Stomach smooth muscle (tissue), 2 donors: Measurements from ENCODE around the gene SMPDL3A.

Experiments used
- H3K27ac ChIP-seq: one replicate; pipeline ENCODE4 v1.7.0; 2013; ENCODE audit warnings: mild to moderate bottlenecking, low read length, inconsistent platforms
- H3K27me3 ChIP-seq, 2 donors: one replicate each; pipeline ENCODE4 v1.7.0; 2013; ENCODE audit warnings: low read length in 2 of 2; ENCODE audit not compliant: insufficient read depth in 2 of 2, control insufficient read depth in 1 of 2
- H3K36me3 ChIP-seq, 2 donors: one replicate each; pipeline ENCODE4 v1.7.0; 2013; ENCODE audit warnings: low read length in 2 of 2; ENCODE audit not compliant: control insufficient read depth in 2 of 2, insufficient read depth in 2 of 2
- H3K4me1 ChIP-seq: one replicate; pipeline ENCODE4 v1.7.0; 2013; ENCODE audit warnings: low read length; ENCODE audit not compliant: control insufficient read depth, insufficient read depth
- H3K4me3 ChIP-seq, 2 donors: one replicate each; pipeline ENCODE4 v1.7.0; 2013; ENCODE audit warnings: low read length in 2 of 2
- H3K9ac ChIP-seq, 2 donors: one replicate each; pipeline ENCODE4 v1.7.0; 2013; ENCODE audit warnings: low read length in 2 of 2, mild to moderate bottlenecking in 1 of 2
- H3K9me3 ChIP-seq, 2 donors: one replicate each; pipeline ENCODE4 v1.7.0; 2013; ENCODE audit warnings: low read length in 2 of 2; ENCODE audit not compliant: control insufficient read depth in 2 of 2
- donor health status: healthy.
- donor health status: Pancreatic carcinoma.

The SMPDL3A gene

GRCh38 chr6:122790423-122791309 lies 1.6 kb downstream of the SMPDL3A start:
- Histone ChIP-seq H3K27ac (peak overlapping the region; percentile 85), H3K9ac (peak overlapping the region; percentile 82 to 93), H3K27me3 (no peaks in the 10 kb centered on the region), H3K4me3 (peak overlapping the region; percentile 93 to 96), H3K4me1 (peaks cover 11% of the 10 kb centered on the region), H3K36me3 (no peaks in the 10 kb centered on the region), H3K9me3 (no peaks in the 10 kb centered on the region)

DNA sequence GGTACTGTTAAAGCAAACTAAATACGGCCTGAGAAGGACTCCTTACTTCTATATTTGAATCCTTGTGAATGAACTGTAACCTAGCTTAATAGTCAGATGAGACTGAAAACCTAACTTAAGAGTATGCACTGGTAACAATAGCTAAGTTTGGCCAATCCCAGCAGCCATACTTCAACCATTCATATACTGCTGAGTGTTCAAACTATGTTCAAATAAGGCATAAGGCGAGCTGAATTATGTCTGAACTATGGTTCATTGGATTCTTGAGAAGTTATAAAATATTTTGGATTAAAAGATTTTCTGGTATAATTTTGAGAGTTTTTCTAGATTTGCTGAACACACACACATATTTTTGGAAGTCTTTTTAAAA lies 2.2 kb downstream of the SMPDL3A start:
- Histone ChIP-seq H3K4me3 (no peak overlapping the region), H3K36me3 (no peaks in the 10 kb centered on the region), H3K4me1 (peaks cover 11% of the 10 kb centered on the region), H3K9ac (no peak overlapping the region), H3K27me3 (no peaks in the 10 kb centered on the region), H3K9me3 (no peaks in the 10 kb centered on the region), H3K27ac (no peak overlapping the region)

- Histone ChIP-seq H3K27ac (no peak overlapping the region), H3K9ac (no peak overlapping the region)
These were observed 3.7 kb downstream of the SMPDL3A start for GRCh38 chr6:122792766-122793165.

GRCh38 chr6:122797537-122797936 lies 8.5 kb downstream of the SMPDL3A start:
- H3K4me3 ChIP-seq = no peak overlapping the region

More at GRCh38 chr6:122792766-122793165, 3.7 kb downstream of the SMPDL3A start:
- no peaks in the 10 kb centered on the region for H3K9me3 ChIP-seq
- H3K36me3 ChIP-seq = no peaks in the 10 kb centered on the region
- H3K4me3 ChIP-seq = no peak overlapping the region
- H3K27me3 ChIP-seq = no peaks in the 10 kb centered on the region
- peaks cover 11% of the 10 kb centered on the region for H3K4me1 ChIP-seq

DNA sequence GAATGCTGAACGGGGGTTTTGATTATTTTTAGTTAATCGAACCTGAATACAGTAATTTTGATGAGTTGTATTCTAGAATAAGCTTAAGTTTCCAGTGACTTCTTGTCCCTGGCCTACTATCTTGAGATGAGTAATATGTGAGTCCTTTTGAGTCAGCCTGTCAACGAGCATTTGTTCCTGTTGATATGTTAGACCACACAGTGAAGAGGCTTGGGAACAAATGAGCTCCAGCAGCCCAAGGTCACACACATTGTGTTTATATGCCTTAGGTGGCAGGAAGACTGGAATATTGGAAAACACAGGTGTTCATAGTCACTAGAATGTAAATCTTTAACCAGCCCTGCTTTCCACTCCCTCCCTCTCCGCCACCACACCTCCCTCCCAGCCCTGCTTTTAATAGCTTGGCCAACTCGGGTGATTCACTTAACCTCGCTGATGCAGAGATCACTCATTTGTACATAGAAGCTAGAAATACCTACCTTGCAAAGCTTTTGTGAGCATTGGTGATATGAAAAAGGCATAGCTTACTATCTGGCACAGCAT lies 9.1 kb downstream of the SMPDL3A start:
- Histone ChIP-seq H3K27ac (no peak overlapping the region), H3K27me3 (no peaks in the 10 kb centered on the region), H3K36me3 (no peaks in the 10 kb centered on the region), H3K4me3 (no peak overlapping the region), H3K4me1 (no peaks in the 10 kb centered on the region), H3K9me3 (no peaks in the 10 kb centered on the region), H3K9ac (no peak overlapping the region)

More at GRCh38 chr6:122797537-122797936, 8.5 kb downstream of the SMPDL3A start:
- H3K9ac ChIP-seq = no peak overlapping the region
- H3K9me3 ChIP-seq = no peaks in the 10 kb centered on the region
- no peak overlapping the region for H3K27ac ChIP-seq
- H3K36me3 ChIP-seq = no peaks in the 10 kb centered on the region
- no peaks in the 10 kb centered on the region for H3K4me1 ChIP-seq
- no peaks in the 10 kb centered on the region for H3K27me3 ChIP-seq

- Histone ChIP-seq H3K27ac (no peak overlapping the region), H3K9ac (no peak overlapping the region), H3K9me3 (no peaks in the 10 kb centered on the region), H3K4me3 (no peak overlapping the region), H3K36me3 (no peaks in the 10 kb centered on the region), H3K4me1 (no peaks in the 10 kb centered on the region), H3K27me3 (no peaks in the 10 kb centered on the region)
These were observed 10.2 kb downstream of the SMPDL3A start for GRCh38 chr6:122799140-122799745.

DNA sequence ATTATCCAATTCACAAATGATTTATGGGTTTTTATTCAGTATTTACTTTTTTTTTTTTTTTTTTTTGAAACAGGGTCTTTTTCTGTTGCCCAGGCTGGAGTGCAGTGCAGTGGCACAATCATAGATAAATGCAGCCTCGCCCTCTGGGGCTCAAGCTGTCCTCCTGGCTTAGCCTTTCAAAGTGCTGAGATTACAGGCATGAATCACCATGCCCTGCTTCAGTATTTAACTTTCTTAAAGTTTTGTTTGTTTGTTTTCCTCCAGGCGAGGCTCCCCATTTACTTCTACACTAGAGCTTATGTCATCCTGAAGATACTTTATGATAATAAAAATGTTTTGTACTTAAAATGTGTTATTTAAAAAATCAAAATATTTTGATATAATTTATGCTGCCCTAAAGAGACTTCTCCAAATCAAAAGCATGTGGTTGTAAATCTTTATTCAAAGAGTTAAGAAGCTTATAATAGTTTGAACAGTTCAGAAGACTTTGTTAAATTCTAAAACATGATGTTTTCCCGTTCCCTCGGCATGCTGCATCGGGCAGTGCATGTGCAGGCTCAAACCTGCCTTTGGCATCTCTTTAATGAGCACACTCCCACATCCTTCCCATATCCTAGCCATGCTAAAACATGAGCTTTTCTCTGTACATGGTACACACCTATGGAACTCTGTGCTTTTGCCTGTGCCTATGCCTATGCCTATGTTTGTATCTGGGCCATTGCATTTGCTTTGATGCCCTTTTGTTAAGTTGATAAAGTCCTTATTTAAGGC lies 11.0 kb downstream of the SMPDL3A start:
- Histone ChIP-seq H3K27me3 (no peaks in the 10 kb centered on the region), H3K9ac (no peak overlapping the region), H3K27ac (no peak overlapping the region)

DNA sequence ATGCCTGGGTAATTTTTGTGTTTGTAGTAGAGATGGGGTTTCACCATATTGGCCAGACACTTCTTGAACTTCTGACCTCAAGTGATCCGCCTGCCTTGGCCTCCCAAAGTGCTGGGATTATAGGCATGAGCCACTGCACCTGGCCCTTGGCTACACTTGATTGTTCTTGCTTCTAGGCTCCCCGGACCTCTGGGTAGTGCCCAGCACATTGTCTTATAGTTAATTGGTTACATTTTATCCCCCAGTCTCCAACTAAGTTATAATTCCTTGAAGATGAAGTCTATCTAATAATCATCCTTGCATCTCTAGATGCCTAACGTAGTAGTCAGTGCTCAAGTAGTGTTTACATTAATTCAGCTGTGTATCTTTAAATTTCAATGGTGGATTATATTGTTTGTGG lies 11.8 kb downstream of the SMPDL3A start:
- Histone ChIP-seq H3K36me3 (no peaks in the 10 kb centered on the region), H3K9ac (no peak overlapping the region), H3K27me3 (no peaks in the 10 kb centered on the region), H3K4me1 (no peaks in the 10 kb centered on the region), H3K4me3 (no peak overlapping the region), H3K27ac (no peak overlapping the region), H3K9me3 (no peaks in the 10 kb centered on the region)

More for the DNA sequence above, 11.0 kb downstream of the SMPDL3A start:
- Histone ChIP-seq H3K4me3 (no peak overlapping the region), H3K9me3 (no peaks in the 10 kb centered on the region), H3K4me1 (no peaks in the 10 kb centered on the region), H3K36me3 (no peaks in the 10 kb centered on the region)

DNA sequence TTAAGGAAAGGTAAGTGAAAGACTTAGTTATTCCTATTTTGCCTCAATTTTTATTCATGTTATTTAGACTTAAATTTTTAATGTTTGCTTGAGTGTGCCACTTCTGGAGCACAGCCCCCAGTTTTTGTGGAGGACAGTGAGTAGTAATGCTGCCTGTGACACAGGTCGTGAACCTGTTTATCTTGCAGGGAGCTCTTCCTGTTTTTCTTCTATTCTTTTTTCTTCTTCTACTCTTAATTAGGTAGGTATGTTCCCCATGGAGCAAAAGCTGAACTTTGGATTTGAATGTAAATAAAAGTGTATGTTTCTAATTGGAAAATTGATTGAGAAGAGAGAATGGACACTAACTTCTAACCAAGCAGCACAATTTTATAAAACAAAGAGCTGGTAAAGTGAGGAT lies 12.3 kb downstream of the SMPDL3A start:
- H3K9me3 ChIP-seq = no peaks in the 10 kb centered on the region
- no peak overlapping the region for H3K4me3 ChIP-seq
- no peak overlapping the region for H3K9ac ChIP-seq
- H3K4me1 ChIP-seq = no peaks in the 10 kb centered on the region
- H3K36me3 ChIP-seq = no peaks in the 10 kb centered on the region
- no peak overlapping the region for H3K27ac ChIP-seq
- H3K27me3 ChIP-seq = no peaks in the 10 kb centered on the region

DNA sequence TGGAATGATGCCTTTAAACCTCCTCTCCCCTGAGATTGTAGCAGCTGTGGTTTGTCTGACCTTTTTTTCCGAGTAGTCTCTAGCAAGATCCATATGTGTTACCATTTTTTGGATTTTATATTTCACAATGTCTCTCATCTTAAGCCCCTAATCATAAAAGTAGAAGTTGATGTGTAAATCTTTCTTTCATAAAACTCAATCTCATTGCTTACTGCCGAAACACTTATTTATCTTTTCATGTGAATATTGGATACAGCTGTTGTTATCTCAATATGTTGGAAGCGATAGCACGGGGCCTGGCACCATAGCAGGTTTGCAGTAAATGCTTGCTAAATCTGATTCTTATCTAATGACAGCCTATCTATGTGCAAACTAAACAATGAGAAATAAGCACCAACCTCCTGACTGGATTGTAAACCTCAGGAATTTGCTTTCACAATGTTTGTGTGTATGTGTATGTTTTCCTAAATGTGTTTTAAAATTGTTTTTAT lies 14.2 kb downstream of the SMPDL3A start:
- Histone ChIP-seq H3K4me3 (no peak overlapping the region), H3K4me1 (no peaks in the 10 kb centered on the region), H3K36me3 (no peaks in the 10 kb centered on the region), H3K27me3 (no peaks in the 10 kb centered on the region), H3K27ac (no peak overlapping the region), H3K9ac (no peak overlapping the region), H3K9me3 (no peaks in the 10 kb centered on the region)
